NT2/D1 (cell line): Measurements from ENCODE around the gene MCM3.

ENCODE experiments used
- DNase-seq: peaks from one replicate; pipeline ENCODE4 v3.0.0-alpha.2; 2011; ENCODE audit warnings: low read depth, low spot score
- H3K27me3 ChIP-seq: 2 replicates; pipeline ENCODE4 v1.6.0; 2011; ENCODE audit warnings: mild to moderate bottlenecking; ENCODE audit not compliant: insufficient read length, insufficient read depth
- H3K36me3 ChIP-seq: 2 replicates; pipeline ENCODE4 v1.6.1; 2011; ENCODE audit warnings: mild to moderate bottlenecking, low read length, mixed read lengths; ENCODE audit not compliant: insufficient read depth, insufficient read length
- H3K4me1 ChIP-seq: 2 replicates; pipeline ENCODE4 v1.5.1; 2011; ENCODE audit not compliant: insufficient read depth, insufficient read length
- H3K4me3 ChIP-seq: 2 replicates; pipeline ENCODE4 v1.5.1; 2011; ENCODE audit warnings: low read depth; ENCODE audit not compliant: insufficient read length
- H3K9ac ChIP-seq: 2 replicates; pipeline ENCODE4 v1.6.0; 2011; ENCODE audit warnings: low read depth; ENCODE audit not compliant: insufficient read length
- H3K9me3 ChIP-seq: 2 replicates; pipeline ENCODE4 v1.5.1; 2011; ENCODE audit warnings: mild to moderate bottlenecking, low read length; ENCODE audit not compliant: insufficient read depth
- SUZ12 ChIP-seq: IDR thresholded peaks from 2 replicates; pipeline ENCODE4 v1.6.1; 2011; ENCODE audit not compliant: insufficient read length, insufficient read depth; ENCODE audit errors: extremely low read depth
- YY1 ChIP-seq: IDR thresholded peaks from 2 replicates; pipeline ENCODE4 v1.6.1; 2011; ENCODE audit not compliant: insufficient read length, insufficient read depth
- ZNF274 ChIP-seq: IDR thresholded peaks from 2 replicates; pipeline ENCODE4 v1.6.1; 2011; ENCODE audit warnings: mild to moderate bottlenecking, low read depth, low read length

The MCM3 gene

DNA sequence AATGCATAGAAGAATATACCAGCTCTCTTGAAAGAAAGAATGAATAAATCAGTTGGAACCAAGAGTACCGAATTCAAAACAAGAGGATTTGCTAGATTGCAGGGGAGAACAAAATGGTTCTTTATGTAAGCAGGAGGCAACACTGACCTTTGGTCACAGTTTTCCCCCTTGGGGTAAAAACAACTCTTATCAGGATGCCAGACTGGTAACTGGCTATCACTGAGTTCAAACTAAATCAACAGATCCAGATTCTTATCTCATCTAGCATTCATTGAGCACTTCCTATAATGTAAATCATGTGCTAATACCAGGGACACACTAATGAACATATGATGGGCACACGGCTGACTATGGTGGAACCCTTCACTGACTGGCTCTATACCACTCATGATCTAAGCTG is 35.5 kb downstream of the MCM3 start:
- no peak overlapping the region for H3K9ac ChIP-seq
- H3K36me3 ChIP-seq, result no peaks in the 10 kb centered on the region
- no peak for DNase-seq
- H3K9me3 ChIP-seq, result no peaks in the 10 kb centered on the region
- TF ChIP-seq YY1 (no peak), ZNF274 (no peak), SUZ12 (no peak)
- no peaks in the 10 kb centered on the region for H3K4me1 ChIP-seq
- no peaks in the 10 kb centered on the region for H3K27me3 ChIP-seq
- no peak overlapping the region for H3K4me3 ChIP-seq

DNA sequence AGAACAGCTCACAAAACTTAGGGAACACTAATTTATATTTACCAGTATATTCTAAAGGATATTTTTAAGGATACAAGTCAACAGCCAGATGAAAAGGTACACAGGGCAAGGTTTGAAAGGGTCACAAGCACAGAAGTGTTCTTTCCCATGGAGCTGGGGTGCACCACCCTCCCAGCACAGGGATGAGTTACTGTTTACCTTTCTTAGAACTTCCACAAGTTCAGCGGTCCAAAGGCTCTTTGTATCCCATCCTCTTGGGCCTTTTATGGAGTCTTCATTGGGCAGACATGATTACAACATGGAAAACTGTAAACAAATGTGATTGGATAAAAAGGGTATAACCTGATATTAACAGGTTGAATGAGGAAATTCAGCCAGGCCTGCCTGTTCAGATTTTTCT is 39.1 kb downstream of the MCM3 start:
- Histone ChIP-seq H3K4me3 (no peak overlapping the region), H3K4me1 (no peaks in the 10 kb centered on the region), H3K36me3 (no peaks in the 10 kb centered on the region), H3K9ac (no peak overlapping the region), H3K9me3 (no peaks in the 10 kb centered on the region), H3K27me3 (no peaks in the 10 kb centered on the region)
- no peak for DNase-seq
- no peak for TF ChIP-seq ZNF274
- TF ChIP-seq SUZ12, result no peak
- TF ChIP-seq YY1, result no peak

DNA sequence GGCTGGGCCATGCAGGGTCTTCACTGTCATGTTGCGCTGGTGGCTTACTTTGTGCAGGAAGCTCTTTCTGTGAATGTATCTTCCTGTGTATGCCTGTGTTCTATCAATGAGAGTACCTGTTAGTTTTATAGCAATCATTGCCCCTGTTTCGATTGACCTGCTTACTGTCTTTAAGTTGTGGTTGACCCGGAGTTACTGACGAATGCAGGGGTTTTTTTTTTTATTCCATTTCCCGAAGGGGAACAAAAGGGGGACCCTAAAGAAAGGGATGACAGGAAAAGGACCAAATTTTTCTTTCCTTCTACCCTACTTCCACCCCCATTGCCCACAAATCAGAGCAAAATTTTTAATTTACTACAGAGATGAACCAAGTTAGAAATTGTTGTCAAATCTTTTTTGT is 40.1 kb downstream of the MCM3 start, which contains the start of gene IL17F:
IL17F (minus strand) TSS at position 101 of the 400 bp plus-strand sequence; CDS start at position 30, 71 bp downstream.
- no peak within 1 kb of the TSS for H3K9ac ChIP-seq
- no peak for DNase-seq
- H3K4me1 ChIP-seq, result no peaks in the 10 kb centered on the region
- H3K36me3 ChIP-seq, result no peaks in the 10 kb centered on the region
- H3K4me3 ChIP-seq, result no peak within 1 kb of the TSS
- H3K27me3 ChIP-seq, result no peaks in the 10 kb centered on the region
- no peak for TF ChIP-seq SUZ12
- no peak for TF ChIP-seq YY1
- TF ChIP-seq ZNF274, result no peak
- H3K9me3 ChIP-seq, result no peaks in the 10 kb centered on the region

DNA sequence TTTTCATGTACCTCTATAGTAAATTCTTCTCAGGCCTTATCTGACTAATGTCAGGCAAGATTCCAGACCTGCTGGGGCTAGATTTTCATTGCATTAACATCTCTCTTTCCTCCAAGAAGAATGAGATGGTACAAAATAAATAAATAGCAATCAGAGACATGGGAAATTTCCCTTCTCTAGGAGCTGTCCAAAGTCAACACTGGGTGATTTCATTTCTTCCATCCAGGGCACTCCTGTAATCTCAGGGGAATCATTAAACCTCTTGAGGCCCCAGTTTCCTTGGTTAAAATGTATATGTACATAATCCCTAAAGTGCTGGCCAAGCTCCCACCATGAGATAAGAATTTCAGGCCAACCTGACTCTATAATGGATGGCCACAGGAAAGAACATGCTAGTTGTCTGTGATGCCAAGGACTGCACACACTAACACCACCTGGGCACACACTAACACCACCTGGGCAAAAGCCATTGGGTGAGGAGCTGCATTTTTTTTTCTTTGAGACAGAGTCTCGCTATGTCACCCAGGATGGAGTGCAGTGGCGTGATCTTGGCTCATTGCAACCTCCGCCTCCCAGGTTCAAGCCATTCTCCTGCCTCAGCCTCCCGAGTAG is 41.2 kb downstream of the MCM3 start:
- H3K4me3 ChIP-seq, result no peak overlapping the region
- H3K4me1 ChIP-seq, result no peaks in the 10 kb centered on the region
- no peaks in the 10 kb centered on the region for H3K27me3 ChIP-seq
- H3K9ac ChIP-seq, result no peak overlapping the region
- no peaks in the 10 kb centered on the region for H3K9me3 ChIP-seq
- TF ChIP-seq YY1, result no peak
- no peak for TF ChIP-seq ZNF274
- no peak for TF ChIP-seq SUZ12
- no peak for DNase-seq
- H3K36me3 ChIP-seq, result no peaks in the 10 kb centered on the region

DNA sequence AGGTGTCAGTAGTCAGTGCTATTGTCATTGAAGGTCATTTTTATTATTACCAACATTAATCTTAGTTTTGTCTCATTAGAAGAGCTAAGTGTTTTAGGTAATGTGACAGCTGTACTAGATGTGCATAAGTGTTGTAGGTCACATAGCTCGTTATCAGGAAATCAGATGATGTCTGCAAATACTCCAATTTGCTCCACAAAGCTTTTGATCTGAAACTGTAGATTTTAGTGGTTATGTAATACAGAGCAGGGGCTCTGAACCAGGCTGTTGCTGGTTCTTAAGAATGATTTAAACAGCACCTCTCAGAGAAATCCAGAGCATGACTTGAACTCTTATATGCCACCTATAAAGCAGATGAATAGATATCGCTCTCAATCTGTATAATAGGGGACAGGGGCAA is 42.7 kb downstream of the MCM3 start:
- no peak for DNase-seq
- no peak for TF ChIP-seq YY1
- no peak for TF ChIP-seq ZNF274
- TF ChIP-seq SUZ12, result no peak
- no peaks in the 10 kb centered on the region for H3K27me3 ChIP-seq

DNA sequence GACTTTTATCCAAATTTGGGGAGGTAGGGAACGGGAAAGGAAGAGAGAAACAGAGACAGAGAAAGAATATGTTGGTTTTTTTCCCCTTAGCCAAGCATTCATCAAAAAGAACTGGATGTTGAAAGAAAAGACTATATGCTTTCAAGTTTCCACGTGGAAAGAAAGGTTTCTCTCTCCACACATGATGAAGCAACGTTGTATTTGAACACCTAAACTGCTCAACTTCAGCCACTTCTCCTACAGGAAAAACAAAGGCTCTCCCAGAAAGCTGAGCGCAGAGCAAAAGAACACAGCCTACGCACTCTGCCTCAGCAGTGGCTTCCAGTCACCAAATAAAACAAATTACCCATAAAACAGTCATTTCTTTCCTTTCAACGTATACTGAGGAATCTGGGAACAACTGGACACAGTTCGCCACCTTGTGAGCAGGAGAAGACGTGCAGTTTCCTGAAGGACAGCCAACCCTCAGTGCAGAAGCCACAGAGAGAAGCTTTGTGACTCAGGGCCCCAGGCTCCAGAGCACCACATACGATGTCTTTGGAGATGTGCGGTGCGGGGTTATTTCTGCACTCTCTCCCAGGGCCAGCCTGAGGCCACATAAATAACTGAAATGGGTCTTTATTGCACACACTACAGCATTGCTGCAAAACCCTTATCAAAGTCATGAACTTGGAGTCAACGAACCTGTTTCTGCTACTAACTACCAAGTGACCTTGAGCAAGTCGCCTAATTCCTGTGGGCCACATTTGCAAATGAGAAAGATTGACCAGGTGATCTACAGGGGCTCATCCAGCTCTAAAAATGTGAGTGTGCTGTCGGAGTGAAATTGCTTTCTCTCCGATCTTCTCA is 50.3 kb downstream of the MCM3 start:
- peak; percentile 44 for DNase-seq
- Histone ChIP-seq H3K4me3 (no peak overlapping the region), H3K27me3 (no peaks in the 10 kb centered on the region), H3K9me3 (no peaks in the 10 kb centered on the region), H3K9ac (no peak overlapping the region), H3K4me1 (peaks cover 2% of the 10 kb centered on the region), H3K36me3 (no peaks in the 10 kb centered on the region)
- no peak for TF ChIP-seq ZNF274
- TF ChIP-seq YY1, result no peak
- no peak for TF ChIP-seq SUZ12

More for the DNA sequence above, 42.7 kb downstream of the MCM3 start:
- H3K4me3 ChIP-seq, result no peak overlapping the region
- H3K9me3 ChIP-seq, result no peaks in the 10 kb centered on the region
- H3K9ac ChIP-seq, result no peak overlapping the region
- H3K36me3 ChIP-seq, result no peaks in the 10 kb centered on the region
- H3K4me1 ChIP-seq, result no peaks in the 10 kb centered on the region

DNA sequence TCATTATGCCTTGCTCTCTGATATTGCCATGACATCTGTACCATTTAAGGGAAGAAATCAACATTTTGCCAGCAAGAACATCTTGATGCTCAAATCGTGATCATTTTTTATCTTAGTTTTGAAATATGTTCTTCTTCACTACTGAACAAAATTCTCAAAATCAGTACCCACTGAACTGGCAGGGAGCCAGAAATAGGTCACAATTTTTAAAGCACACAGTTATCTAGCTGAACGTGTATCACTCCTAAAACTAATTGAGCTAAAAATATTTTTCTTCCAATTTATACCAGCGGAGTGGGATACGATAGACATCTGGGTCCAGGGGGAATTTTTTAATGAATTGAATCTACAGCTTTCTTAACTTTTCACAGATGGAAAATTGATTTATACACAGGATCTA is 51.5 kb downstream of the MCM3 start:
- Histone ChIP-seq H3K9me3 (no peaks in the 10 kb centered on the region), H3K36me3 (no peaks in the 10 kb centered on the region), H3K4me1 (peaks cover 2% of the 10 kb centered on the region), H3K4me3 (no peak overlapping the region), H3K9ac (no peak overlapping the region), H3K27me3 (no peaks in the 10 kb centered on the region)
- no peak for DNase-seq
- TF ChIP-seq SUZ12, result no peak
- no peak for TF ChIP-seq YY1
- TF ChIP-seq ZNF274, result no peak
